GM19351 (cell line): ENCODE results near the gene RRAS2.

ENCODE experiments used
- ATAC-seq: cut with Tn5 transposase; IDR thresholded peaks from one replicate; pipeline ENCODE4 v1.9.1; 2021; ENCODE audit warnings: mild to moderate bottlenecking, moderate library complexity; ENCODE audit not compliant: unreplicated experiment

The RRAS2 gene

DNA sequence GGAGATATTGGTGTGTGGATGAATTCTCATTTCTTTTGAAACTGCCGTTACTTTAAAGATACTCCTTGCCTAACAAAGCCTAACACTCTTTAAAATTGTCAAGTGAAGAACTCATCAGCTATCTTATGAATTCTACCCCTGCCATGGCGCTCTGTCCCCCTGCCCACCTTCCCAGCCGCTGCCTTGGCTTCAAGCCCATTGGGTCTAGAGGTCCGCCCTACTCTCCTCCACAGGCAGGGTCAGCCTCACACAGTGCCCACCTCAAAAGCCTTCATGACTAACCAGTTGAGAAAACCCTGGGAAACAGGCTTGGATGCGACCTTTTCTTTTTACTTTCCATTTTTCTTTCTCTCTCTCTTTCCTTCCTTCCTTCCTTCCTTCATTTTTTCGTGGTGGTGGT, 128.6 kb downstream of the RRAS2 start:
- ATAC-seq, result no peak

DNA sequence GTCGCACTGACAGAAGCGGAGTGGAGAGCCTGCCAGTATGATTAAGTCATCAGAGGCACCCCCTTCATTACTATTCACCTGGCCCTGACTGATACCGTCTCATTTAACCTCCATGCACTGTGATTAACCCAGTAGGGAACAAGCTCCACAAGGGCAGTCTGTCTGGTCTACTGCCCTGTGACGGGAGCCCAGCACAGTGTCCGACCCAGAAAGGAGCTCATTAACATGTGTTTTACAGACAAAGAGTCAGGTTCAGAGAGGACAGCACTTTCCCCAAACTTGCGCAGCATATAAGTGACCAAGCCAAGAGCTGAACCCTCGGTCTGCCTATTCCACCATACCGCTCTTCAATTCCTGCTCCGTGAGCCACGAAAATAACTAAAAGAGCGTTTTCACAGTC, 129.5 kb downstream of the RRAS2 start:
- ATAC-seq, result no peak

DNA sequence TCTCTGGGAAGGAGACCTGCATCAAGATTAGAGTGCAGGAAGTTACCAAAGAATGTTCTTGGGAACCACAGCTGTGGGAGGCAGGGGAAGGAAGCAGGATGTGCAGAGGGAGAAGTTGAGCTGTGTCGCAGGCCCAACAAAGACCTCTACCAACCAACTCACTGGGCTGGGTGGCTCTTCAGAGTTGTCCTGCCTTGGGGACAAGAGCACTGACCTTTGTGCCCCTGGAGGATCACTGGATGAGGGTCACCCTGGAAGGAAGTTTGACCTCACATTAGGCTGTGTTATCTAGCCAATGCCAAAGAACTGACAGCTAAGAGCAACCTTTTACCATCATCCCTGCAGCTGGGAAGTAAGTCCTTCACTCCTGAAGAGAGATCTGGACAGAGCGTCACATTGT, 130.6 kb downstream of the RRAS2 start:
- no peak for ATAC-seq
